ENCODE measurements around the gene DHFR.
"Not testable (repeated sequence)": the region's sequence is repeated elsewhere in the genome, so short reads cannot be mapped to it uniquely, and the experiment has no call there.

DHFR gene

GRCh38 chr5:80591352-80591751, 63.4 kb downstream of the DHFR start:
- DNase-seq = no peak

GRCh38 chr5:80590766-80591165, 64.0 kb downstream of the DHFR start:
- DNase-seq = no peak

GRCh38 chr5:80588858-80589540, 65.8 kb downstream of the DHFR start:
- no peak for DNase-seq

DNA sequence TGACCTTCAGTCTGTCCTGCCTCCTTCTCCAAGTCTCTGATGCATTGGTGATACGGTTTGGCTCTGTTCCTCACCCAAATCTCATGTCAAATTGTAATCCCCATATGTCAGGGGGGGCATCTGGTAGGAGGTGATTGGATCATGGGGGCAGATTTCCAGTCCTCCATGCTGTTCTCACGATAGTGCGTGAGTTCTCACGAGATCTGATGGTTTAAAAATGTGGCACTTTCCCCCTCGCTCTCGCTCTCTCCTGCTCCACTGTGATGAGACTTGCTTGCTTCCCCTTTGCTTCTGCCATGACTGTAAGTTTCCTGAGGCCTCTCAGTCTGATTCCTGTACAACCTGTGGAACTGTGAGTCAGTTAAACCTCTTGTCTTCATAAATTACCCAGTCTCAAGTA, 70.0 kb downstream of the DHFR start:
- no peak for DNase-seq

GRCh38 chr5:80580291-80580690, 74.5 kb downstream of the DHFR start:
- not testable (repeated sequence) for DNase-seq

GRCh38 chr5:80579050-80579449, 75.7 kb downstream of the DHFR start:
- DNase-seq = no peak

- no peak for DNase-seq
These were observed 77.1 kb downstream of the DHFR start for GRCh38 chr5:80577707-80578106.

- DNase-seq = no peak
These were observed 78.4 kb downstream of the DHFR start for GRCh38 chr5:80576383-80576782.

Measured in activated CD8-positive, alpha-beta memory T cell treated with anti-CD3 and anti-CD28 coated beads, Interleukin-2, amount 50 U/mL, for 48 hours (primary cell).